Measurements from ENCODE around the gene SLC16A1.
"Not testable (repeated sequence)": the region's sequence is repeated elsewhere in the genome, so short reads cannot be mapped to it uniquely, and the experiment has no call there.

SLC16A1 gene

DNA sequence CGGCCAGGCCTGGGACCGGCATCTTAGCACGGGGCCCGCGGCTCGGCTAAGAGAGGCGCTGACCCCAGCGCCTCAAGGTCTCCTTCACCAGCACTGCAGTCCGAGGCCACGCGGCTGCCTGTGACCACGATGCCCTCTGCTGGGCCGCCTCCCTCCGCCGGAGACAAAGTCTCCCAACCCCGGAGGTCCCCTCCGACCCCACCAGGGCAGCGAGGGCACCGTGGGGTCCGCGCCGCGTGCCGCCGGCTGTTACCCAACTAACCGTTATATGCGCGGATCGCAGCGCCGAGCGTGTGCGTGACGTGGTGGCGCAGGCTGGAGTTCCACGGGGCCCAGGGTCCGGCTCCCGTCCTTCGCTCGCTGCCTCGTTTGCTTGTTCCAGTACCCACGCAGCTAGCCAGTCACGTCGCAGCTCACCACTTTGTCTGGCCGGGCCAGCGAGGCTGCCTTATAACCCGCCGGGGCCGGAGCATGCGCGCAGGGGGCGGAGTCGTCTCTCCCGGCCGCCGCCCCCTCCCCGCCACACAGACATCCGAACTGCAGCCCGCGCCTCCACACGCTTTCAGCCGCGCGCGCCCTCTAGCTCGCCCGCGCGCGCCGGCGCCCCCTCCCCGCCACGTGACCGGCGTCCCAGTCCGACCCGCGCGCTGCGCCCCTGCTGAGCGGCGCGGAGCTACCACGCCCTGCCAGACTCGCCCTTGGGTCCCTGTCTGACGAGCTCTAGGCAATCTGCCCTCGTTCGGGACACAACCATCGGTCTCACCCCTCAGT lies at the start of gene SLC16A1:
Gene SLC16A1 (minus strand): TSS at position 424 of the 771 bp plus-strand sequence. CDS start 26,888 bp downstream, outside the sequence.
- peak; percentile 91 for DNase-seq

- no peak for DNase-seq
Observed at GRCh38 chr1:113003751-113004690, 48.0 kb upstream of the SLC16A1 start.

DNA sequence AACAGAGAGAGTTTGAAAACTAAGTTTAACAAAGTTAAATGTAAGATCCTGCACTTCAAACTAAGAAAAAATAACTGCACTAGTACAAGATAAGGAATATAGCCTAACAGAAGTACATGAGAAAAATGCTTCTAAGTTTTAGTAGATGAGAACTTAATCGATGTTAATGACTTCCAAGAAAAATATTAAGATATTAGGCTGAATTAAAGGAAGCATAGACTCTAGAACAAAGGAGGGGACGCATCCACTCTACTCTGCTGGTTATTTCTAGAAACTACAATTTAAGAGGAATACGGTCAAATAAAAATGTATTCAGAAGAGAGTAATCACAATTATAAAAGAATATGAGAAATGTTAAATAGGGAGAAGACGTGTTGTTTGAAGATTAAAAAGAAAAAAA lies 46.3 kb upstream of the SLC16A1 start:
- DNase-seq: no peak

GRCh38 chr1:112998592-112999235 lies 42.7 kb upstream of the SLC16A1 start:
- no peak for DNase-seq

DNA sequence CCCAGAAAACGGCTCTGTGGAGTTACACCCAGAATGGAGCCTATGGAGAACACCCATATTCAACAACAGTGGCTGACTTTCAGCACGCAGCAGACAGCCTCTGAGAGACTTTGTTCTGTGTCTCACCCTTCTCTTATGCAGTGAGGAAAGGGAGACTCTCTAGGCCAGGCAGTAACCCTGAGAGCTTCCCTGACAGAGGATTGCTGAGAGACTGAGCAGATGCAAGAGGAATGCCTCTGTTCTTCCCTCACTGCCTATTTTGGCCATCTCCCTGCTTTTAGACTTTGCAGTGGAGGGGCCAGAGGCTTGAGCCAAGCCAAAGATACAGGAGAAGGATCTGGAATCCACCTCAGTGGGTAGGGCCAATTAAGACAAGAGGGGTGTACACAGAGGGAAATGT lies 41.8 kb upstream of the SLC16A1 start:
- DNase-seq: no peak

DNA sequence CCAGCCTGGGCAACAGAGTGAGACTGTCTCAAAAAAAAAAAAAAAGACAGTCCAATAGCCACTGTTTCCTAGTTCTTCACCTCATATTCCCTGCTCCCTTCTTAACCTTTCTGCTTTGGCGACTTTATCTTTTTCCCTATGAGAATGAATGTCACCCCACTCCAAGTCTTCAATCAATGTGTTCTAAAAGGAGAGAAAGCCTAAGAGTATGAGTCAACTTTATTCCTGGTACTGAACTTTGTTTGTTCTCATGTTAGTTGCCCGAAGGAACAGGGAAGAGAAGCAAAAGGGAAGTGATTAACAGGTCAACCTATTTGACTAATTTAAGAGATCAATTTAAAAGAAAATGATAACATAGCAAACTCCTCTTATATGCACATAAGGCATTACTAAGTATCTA lies 39.9 kb upstream of the SLC16A1 start:
- DNase-seq: no peak

- not testable (repeated sequence) for DNase-seq
Observed at GRCh38 chr1:112995021-112995420, 39.0 kb upstream of the SLC16A1 start.

DNA sequence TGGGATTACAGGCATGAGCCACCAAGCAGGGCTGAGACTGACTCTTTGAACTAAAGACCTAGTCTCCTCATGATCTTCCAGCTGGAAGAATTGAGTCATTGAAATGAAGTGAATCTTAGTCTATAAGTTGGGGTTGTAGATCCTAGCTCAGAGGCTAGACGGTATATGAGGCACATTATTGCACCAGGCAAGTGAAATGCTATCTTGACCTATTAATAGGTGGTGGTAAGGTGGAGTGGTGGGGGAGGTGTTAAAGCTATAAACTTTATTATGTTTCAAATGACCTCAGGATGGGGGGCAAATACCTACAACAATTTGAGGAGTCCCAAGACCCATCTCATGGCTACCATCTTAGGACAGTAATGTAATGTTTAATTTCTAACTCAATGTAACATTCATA lies 36.8 kb upstream of the SLC16A1 start:
- DNase-seq: no peak

DNA sequence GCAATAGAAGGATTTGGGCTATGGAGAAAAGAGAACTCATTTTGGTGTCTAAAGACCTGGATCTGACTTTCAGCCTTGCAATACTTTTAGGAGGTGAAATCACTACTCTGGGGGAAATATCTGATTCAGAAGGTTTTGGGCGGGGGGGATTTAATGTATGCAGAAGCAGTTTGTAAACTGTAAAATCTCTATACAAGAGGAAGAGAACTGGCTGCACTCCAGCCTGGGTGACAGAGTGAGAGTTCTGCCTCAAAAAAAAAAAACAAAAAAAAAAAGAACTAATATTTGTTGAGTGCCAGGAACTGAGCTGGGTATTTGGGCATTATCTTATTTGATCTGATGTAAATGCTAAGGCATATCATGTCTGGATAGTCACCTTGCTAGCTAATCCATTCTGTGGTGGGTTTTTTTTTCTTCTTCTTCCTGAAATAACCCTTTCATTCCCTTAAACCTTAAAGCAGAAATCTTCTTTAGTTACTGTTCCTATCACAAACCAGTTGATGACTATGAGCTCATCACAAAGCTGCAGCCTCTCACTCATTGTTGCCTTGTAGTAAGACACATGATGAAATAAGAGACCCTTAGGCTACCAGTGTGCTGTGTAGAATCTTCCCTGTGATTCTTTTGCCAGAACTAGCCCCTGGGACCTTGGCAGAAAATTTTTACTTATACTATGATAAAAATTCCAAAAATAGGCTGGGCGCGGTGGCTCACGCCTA lies 35.6 kb upstream of the SLC16A1 start:
- DNase-seq: no peak

GRCh38 chr1:112990271-112990670 lies 34.3 kb upstream of the SLC16A1 start:
- DNase-seq: no peak

DNA sequence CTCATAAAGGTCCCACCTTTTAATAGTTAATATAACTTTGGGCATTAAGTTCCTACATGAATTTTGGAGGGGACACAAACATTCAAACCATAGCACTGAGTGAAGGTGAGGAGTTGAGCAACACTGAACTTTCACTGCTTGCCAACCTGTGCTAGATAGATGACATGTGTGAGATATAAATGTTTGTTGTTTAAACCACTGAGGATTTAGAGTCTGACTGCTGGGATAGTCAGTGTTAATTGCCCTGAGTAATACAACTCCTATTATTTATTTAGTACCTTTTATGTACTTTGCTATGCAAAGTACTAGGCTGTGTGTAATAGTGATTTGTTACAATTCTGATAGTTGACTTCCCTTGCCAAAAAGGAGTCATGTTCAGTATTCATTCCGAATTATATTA lies 32.4 kb upstream of the SLC16A1 start:
- DNase-seq: no peak

DNA sequence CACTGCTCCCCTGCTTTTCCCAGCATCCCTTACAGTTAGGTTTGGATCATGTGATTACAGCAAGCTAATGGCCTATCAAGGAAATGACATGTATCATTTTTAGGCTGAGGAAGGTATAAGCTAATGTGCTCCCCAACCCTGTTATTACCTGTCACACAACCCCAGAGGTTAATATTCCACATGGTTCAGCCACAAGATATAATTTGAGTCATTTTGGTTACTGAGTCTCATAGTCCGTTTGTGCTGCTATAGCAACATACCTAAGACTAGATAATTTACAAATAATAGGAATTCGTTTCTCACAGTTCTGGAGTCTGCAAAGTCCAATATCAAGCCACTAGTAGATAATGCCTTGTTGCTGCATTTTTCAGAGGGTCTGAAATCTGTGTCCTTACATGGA lies 29.1 kb upstream of the SLC16A1 start:
- no peak for DNase-seq

DNA sequence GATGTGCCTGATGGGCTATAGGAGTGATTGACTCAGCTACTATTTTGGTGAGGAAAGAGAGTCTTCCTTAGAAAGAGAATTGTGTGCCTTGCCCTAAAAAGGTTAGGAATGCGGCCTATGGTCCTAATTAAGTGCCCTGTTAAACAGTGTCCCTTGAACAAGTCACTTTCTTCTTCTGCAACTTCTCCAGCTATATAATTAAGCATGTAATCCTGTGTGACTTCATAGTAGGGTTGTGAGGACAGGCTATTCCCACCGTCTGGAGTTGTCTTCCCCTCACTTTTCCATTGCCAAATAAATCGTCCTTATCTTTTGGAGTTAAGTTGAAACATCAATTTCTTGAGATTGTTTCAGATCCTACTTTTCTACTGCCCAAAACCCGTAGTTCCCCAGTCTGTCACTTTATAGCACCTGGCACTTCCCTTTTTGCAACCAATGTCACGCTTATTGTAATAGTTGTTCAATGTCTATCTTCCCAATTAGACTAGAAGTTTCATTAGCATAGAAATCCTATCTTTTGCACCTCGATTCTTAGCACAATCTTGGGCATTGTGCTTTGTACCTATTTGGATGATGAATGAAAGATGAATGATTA lies 27.6 kb upstream of the SLC16A1 start:
- DNase-seq: no peak

- no peak for DNase-seq
Observed at GRCh38 chr1:112982853-112983536, 27.0 kb upstream of the SLC16A1 start.

DNA sequence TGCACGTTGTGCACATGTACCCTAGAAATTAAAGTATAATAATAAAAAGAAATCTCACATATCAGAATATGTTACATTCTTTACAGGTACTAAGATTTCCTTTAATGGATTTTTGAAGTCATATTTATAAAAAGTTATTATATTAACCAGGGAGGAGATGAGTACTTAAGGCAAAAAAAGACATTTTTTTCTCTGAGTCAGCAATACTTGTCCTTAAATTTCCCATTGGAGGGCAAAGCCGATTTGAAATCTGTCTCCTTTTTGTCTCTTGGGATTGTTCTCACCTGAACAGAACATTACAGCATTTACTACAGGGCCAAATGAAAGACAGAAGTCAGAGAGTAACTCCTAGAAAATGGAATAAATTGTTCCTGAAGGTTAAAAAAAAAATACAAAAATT lies 26.3 kb upstream of the SLC16A1 start:
- DNase-seq: no peak

- DNase-seq: not testable (repeated sequence)
Observed at GRCh38 chr1:112981834-112982233, 25.8 kb upstream of the SLC16A1 start.

- DNase-seq: no peak
Observed at GRCh38 chr1:112981426-112981825, 25.4 kb upstream of the SLC16A1 start.

GRCh38 chr1:112975336-112975735 lies 19.3 kb upstream of the SLC16A1 start:
- DNase-seq: no peak

DNA sequence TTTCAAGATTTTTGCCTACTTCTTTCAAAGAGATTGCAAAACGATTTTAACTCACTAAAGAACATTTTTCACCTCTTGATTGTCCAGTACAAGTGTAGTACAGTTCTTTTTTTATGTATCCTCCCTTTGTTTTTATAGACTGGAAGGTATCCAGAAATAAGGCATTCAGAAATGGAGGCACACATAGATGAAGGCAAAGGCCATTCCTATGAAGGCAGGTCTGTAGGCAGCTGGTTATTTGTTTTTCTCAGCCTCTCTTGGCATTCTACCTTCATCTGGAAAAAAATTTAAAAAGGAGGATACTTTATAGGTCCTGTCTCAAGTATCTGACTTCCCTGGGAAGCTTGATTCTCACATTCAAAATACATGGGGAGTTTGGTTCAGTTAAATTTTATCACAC lies 18.6 kb upstream of the SLC16A1 start:
- DNase-seq: no peak

DNA sequence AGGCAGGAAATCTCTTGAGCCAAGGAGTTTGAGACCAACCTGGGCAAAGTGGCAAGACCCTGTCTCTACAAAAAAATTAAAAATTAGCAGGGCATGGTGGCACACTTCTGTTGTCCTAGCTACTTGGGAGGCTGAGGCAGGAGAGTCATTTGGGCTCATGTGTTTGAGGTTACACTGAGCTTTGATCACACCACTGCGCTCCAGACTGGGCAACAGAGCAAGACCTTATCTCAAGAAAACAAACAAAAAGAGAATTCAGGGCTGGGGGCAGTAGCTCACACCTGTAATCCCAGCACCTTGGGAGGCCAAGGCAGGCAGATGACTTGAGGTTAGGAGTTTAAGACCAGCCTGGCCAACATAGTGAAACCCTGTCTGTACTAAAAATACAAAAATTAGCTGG lies 17.8 kb upstream of the SLC16A1 start:
- no peak for DNase-seq

- DNase-seq: no peak
Observed at GRCh38 chr1:112971006-112971405, 15.0 kb upstream of the SLC16A1 start.

DNA sequence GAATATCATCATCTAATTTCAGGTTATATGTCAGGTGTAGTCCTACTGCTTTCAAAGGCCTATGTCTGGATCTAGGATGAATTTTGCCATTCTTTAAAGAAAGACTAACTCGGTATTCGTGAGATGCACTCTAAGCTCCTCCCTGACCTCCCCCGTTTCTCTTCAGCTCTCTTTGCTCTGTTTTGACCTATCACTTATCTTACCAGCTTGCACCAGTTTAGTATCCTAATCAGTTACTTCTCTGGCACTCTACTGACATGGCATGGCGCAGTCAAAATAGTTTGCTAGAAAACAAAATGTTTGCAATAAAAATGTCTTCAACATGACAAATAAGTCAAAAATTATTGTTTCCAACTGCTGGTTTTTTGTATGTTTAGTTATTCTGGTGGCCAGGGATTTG lies 8.4 kb upstream of the SLC16A1 start:
- no peak for DNase-seq

Data from CD4-positive, alpha-beta T cell treated with Interleukin-17A for 1 hour (primary cell).